Posterior cingulate gyrus (tissue), 11 donors: ENCODE measurements around the gene DHCR7.

Experiments
- DNase-seq, 10 donors: peaks; one replicate each; pipeline versions ENCODE4 v3.0.0 to v3.0.0-alpha.2; 2020 to 2021; ENCODE audit warnings: mixed read lengths in 3 of 10
- intact Hi-C: fragments of 100-400 bp; cut with DNase I; formaldehyde crosslinking; loops from one replicate; pipeline ENCODE4 v1.15.1; 2023

Gene DHCR7

GRCh38 chr11:71448257-71449171 is at the start of gene DHCR7:
TSS of gene DHCR7 (minus strand) at chr11:71448393. CDS start at chr11:71444952, 3,441 bp downstream.
- peak; percentile 94 to 99 (median 98) for DNase-seq
- intact Hi-C loops, result no loop called here

GRCh38 chr11:71496421-71496820 is 48.2 kb upstream of the DHCR7 start:
- DNase-seq, result peak in 1 of 10 donors; percentile 41
- intact Hi-C loops, result no loop called here

- intact Hi-C loops, result no loop called here
Measured at GRCh38 chr11:71495286-71496230, 47.4 kb upstream of the DHCR7 start.

GRCh38 chr11:71491940-71492339 is 43.7 kb upstream of the DHCR7 start:
- intact Hi-C loops, result no loop called here
- no peak for DNase-seq

More at GRCh38 chr11:71495286-71496230, 47.4 kb upstream of the DHCR7 start:
- peak in 2 of 10 donors; percentile 38 to 52 for DNase-seq

- intact Hi-C loops, result no loop called here
- peak in 1 of 10 donors; percentile 68 for DNase-seq
Measured at GRCh38 chr11:71491531-71491930, 43.3 kb upstream of the DHCR7 start.

GRCh38 chr11:71490731-71491390 is 42.7 kb upstream of the DHCR7 start:
- DNase-seq, result peak in 1 of 10 donors; percentile 72
- intact Hi-C loops, result no loop called here

- DNase-seq, result no peak
- intact Hi-C loops, result no loop called here
Measured at GRCh38 chr11:71490044-71490730, 42.0 kb upstream of the DHCR7 start.

GRCh38 chr11:71489311-71490043 is 41.3 kb upstream of the DHCR7 start:
- DNase-seq, result no peak
- intact Hi-C loops, result no loop called here

GRCh38 chr11:71488681-71489270 is 40.6 kb upstream of the DHCR7 start:
- DNase-seq, result no peak
- intact Hi-C loops, result no loop called here

GRCh38 chr11:71486320-71486719 is 38.1 kb upstream of the DHCR7 start:
- intact Hi-C loops, result no loop called here

GRCh38 chr11:71485466-71485865 is 37.3 kb upstream of the DHCR7 start:
- intact Hi-C loops, result no loop called here
- peak in 2 of 10 donors; percentile 73 to 76 for DNase-seq

More at GRCh38 chr11:71486320-71486719, 38.1 kb upstream of the DHCR7 start:
- DNase-seq, result no peak

GRCh38 chr11:71485063-71485399 is 36.8 kb upstream of the DHCR7 start:
- intact Hi-C loops, result no loop called here
- peak in 2 of 10 donors; percentile 30 to 65 for DNase-seq

GRCh38 chr11:71484248-71485062 is 36.3 kb upstream of the DHCR7 start:
- intact Hi-C loops, result no loop called here
- peak in 2 of 10 donors; percentile 58 to 62 for DNase-seq

GRCh38 chr11:71483692-71484091 is 35.5 kb upstream of the DHCR7 start:
- peak in 1 of 10 donors; percentile 6 for DNase-seq
- intact Hi-C loops, result no loop called here

GRCh38 chr11:71482746-71483364 is 34.7 kb upstream of the DHCR7 start:
- DNase-seq, result peak in 2 of 10 donors; percentile 32 to 49
- intact Hi-C loops, result no loop called here

- DNase-seq, result peak in 2 of 10 donors; percentile 55 to 67
- intact Hi-C loops, result no loop called here
Measured at GRCh38 chr11:71482216-71482615, 34.0 kb upstream of the DHCR7 start.
